Measurements from ENCODE around the gene KCTD16. TPM values are rescaled to one million over a fixed set of nuclear protein-coding genes. Genes with fewer than 3 reads are reported as not detected.

Gene KCTD16
- total RNA-seq, 2 donors from 2014 or later = 0.24 to 0.46 TPM

- no peak for DNase-seq (ENCODE audit: low spot score)
- intact Hi-C loops (cut with DNase I) = no loop called here
These were observed 297.9 kb downstream of the KCTD16 start for GRCh38 chr5:144468571-144468970.

DNA sequence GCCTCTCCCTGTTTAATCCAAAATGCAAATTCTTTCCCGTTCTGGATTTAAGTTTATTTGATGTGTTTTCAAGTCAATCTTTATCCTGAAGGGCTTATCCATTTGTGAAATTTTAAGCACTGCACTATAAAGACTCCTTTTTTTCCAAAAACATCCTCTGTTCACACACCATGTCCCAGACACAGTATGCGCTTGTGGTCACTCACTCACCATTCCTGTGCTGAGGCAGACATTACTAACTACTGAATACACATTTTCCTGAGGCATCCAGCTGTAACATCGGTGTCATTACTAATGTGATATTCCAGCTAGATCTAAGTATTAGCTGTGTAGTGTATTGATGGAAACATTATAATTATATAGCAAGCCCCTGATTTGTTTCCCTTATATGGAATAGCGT, 298.4 kb downstream of the KCTD16 start:
- intact Hi-C loops (cut with DNase I) = no loop called here
- no peak for DNase-seq (ENCODE audit: low spot score)

DNA sequence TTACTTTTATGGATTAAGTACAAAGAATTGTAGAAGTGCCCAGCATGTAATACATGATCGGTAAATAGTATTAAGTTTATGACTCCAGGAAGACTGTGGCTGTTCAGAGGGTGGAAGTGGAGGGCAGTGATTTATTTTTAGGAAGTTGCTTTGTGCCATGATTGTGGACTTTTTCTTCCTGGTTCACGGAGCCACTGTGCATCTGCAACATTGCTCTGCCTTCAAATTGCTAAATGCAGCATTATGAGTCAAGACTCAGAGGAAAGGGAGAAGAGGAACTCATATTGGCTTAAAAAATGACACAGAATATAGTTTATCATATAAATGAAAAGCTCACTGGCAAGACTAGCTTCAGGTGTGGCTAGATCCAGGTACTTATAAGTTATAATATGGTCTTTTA, 301.5 kb downstream of the KCTD16 start:
- no peak for DNase-seq (ENCODE audit: low spot score)
- intact Hi-C loops (cut with DNase I) = no loop called here

DNA sequence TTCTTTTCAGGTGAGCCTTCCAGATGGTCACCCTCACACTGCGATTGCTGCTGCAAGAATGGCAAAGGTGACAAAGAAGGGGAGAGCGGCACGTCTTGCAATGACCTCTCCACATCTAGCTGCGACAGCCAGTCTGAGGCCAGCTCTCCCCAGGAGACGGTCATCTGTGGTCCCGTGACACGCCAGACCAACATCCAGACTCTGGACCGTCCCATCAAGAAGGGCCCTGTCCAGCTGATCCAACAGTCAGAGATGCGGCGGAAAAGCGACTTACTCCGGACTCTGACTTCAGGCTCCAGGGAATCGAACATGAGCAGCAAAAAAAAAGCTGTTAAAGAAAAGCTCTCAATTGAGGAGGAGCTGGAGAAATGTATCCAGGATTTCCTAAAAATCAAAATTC, 303.0 kb downstream of the KCTD16 start:
- intact Hi-C loops (cut with DNase I) = no loop called here
- peak; percentile 73 for DNase-seq (ENCODE audit: low spot score)

GRCh38 chr5:144478565-144478964, 307.9 kb downstream of the KCTD16 start:
- no peak for DNase-seq (ENCODE audit: low spot score)
- intact Hi-C loops (cut with DNase I) = no loop called here

- intact Hi-C loops (cut with DNase I) = no loop called here
- DNase-seq (ENCODE audit: low spot score) = no peak
These were observed 311.2 kb downstream of the KCTD16 start for GRCh38 chr5:144481861-144482260.

DNA sequence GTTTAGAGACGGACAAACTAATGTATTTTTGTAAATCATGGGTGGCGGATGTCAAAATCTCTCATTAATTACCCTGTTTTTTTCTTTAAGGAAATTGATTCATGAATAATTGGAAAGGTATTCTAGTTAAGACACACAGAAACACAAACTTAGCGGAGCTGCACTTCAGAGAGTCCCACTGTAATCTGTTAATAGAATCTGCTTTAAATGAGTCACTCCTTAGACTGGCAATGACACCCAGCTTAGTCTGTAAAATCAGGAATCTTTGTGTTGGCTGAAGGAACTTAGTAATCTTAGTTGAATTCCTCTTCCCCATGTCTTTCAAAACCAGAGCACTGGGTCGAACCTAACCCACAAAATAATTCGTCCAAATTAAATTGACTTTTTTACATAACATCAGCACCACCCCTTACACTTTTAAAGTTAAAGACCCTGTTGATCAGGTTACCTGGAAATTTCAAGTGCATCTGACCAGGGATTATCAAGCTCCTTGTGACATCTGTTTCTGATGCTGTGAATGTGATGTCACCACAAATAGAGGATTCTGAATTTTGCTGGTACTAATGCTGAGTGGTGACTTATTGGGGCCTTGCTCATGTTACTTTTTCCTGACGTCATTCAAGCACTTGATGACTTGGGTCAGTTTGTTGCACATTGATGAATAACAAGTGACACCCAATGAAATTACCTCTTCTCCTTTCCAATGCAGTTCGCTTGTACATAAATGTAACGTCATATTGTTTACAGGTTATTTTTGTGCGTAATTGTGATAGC, 313.6 kb downstream of the KCTD16 start:
- no peak for DNase-seq (ENCODE audit: low spot score)
- intact Hi-C loops (cut with DNase I) = no loop called here

- DNase-seq (ENCODE audit: low spot score) = no peak
- intact Hi-C loops (cut with DNase I) = no loop called here
These were observed 314.9 kb downstream of the KCTD16 start for GRCh38 chr5:144485540-144485939.

- no peak for DNase-seq (ENCODE audit: low spot score)
- intact Hi-C loops (cut with DNase I) = no loop called here
These were observed 316.5 kb downstream of the KCTD16 start for GRCh38 chr5:144487207-144487606.

- intact Hi-C loops (cut with DNase I) = no loop called here
- no peak for DNase-seq (ENCODE audit: low spot score)
These were observed 317.1 kb downstream of the KCTD16 start for GRCh38 chr5:144487761-144488160.

DNA sequence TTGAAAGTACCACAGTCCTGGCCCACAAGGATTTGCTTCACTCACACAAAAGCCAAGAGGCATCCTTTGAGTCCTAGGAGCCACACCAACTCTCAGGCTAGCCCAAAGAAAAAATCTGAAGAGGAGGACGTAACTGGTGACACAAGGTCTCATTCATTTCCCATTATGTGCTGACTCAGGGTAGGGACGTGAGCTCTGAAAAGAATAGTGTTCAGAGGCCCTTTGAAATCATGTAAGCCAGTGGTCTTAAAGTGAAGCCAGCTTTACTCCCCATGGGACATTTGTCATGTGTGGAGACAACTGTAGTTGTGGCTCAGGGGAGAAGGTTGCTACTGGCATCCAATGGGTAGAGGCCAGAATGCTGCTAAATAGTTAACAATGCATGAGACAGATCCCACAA, 332.4 kb downstream of the KCTD16 start:
- no peak for DNase-seq (ENCODE audit: low spot score)
- intact Hi-C loops (cut with DNase I) = no loop called here

- intact Hi-C loops (cut with DNase I) = no loop called here
These were observed 334.4 kb downstream of the KCTD16 start for GRCh38 chr5:144504929-144505577.

DNA sequence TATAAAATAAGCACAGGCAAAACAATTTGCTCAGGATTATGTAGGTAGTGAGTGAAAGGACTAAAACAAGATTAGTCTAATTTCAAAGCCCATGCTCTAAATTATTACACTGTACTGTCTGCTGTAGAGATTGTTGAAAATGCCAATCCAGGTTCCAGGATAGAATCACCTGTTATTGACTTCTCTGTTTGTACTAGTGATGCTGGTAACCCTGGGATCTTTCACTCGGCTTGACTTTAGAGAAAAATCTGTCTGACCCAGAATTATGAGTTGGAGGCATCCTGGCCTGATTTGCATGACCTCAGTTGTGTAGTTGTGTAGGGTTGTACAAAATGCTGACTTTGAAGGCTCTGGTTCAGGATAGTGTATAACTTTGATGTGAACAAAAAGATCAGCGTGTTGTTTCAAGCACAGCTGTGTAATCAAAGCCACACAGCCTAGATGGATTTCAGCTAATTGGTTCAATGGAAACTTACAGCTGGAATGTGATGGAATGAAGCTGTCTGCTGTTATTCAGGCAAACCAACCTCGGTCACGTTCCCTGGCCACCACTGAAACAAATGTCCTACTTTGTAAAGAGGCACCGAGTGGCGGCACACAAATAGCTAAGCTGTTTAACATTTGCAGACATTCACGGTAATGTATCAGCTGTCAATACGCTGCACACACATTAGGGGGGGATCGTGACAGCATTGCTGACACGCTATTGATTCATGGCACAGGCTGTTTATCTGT, 340.3 kb downstream of the KCTD16 start:
- no peak for DNase-seq (ENCODE audit: low spot score)
- intact Hi-C loops (cut with DNase I) = loop anchor here in 1 of 2 donors (10.0 kb wide), 1 partner anchor 1356 kb away; no protein-coding TSS in a partner anchor

More at GRCh38 chr5:144504929-144505577, 334.4 kb downstream of the KCTD16 start:
- no peak for DNase-seq (ENCODE audit: low spot score)

DNA sequence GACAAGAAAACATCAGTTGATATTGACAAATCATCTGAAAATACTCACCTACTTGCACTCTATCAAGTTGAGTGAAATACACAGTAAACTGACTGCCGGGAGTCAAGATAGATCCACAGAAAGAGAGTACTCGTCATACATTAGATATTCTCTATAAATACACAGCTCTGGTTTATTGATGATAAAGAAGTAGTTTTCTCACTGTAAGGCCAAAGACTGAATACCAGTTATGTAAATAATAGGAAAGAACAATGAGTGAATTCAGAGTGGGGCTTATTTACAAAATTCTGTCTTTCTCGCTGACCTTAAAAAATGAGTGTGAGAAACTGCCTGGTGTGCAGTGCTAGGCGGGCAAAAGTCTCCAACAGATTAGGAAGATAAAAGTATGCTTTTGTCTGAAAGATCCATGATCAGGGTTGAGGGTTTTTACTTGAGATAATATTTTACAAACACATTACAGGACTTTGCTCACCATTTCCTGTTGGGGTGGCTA, 341.0 kb downstream of the KCTD16 start:
- intact Hi-C loops (cut with DNase I) = loop anchor here in 1 of 2 donors (10.0 kb wide), 1 partner anchor 1357 kb away; no protein-coding TSS in a partner anchor
- no peak for DNase-seq (ENCODE audit: low spot score)

GRCh38 chr5:144522698-144523097, 352.0 kb downstream of the KCTD16 start:
- intact Hi-C loops (cut with DNase I) = no loop called here
- DNase-seq (ENCODE audit: low spot score) = no peak

DNA sequence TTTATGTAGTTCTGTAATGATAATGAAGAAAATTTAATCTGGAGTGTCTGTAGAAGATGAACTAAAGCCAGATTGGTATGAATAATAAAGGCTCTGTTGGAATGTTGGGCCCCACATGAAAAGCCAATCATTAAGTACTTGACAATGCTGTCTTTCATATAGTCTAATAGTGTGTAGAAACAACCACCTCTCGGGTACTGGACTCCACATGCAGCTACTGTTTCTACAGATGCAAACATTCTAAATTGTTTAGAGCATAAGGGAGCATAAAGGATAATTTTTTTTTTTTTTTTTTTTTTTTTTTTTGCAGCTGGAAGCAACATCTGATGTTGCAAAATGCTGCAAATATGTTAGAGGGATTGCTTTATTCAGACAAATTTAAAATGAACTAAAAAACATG, 354.3 kb downstream of the KCTD16 start:
- no peak for DNase-seq (ENCODE audit: low spot score)

GRCh38 chr5:144531188-144531587, 360.5 kb downstream of the KCTD16 start:
- intact Hi-C loops (cut with DNase I) = no loop called here

More for the DNA sequence above, 354.3 kb downstream of the KCTD16 start:
- intact Hi-C loops (cut with DNase I) = no loop called here

More at GRCh38 chr5:144531188-144531587, 360.5 kb downstream of the KCTD16 start:
- no peak for DNase-seq (ENCODE audit: low spot score)
